Measurements from ENCODE around the gene ZNF280B. TPM values are rescaled to one million over a fixed set of nuclear protein-coding genes. Genes with fewer than 3 reads are reported as not detected.

ZNF280B gene
- total RNA-seq, 1 donor: 1.1 TPM

DNA sequence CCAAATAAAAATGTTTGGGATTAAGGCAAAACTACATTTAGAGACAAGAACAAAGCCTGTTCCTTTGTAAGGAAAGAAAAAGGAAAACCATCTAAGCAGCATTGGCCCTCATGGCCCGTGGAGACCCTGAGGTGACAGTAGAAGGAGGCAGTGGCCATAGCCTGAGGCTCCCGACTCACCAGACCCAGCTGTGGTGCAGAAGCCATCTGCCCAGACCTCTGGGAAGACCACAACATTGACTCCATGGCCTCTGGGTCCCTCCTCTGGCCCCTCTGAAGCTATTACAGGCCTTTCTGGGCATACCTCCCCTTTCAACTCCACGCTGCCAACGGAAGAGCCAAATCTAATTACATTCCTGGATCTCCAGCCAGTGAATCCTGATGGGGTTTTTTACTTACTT, 44.1 kb upstream of the ZNF280B start:
- Histone ChIP-seq H3K4me2 (ENCODE audit: insufficient read depth, low read length) (no peak overlapping the region), H4K20me1 (ENCODE audit: insufficient read depth, low read length) (no peaks in the 10 kb centered on the region), H3K27ac (ENCODE audit: low read depth, low read length) (no peak overlapping the region), H3K4me1 (ENCODE audit: insufficient read depth, low read length) (no peaks in the 10 kb centered on the region), H3K36me3 (ENCODE audit: insufficient read depth, low read length) (no peaks in the 10 kb centered on the region), H3K4me3 (ENCODE audit: insufficient read depth, low read length) (no peak overlapping the region), H3K9me3 (ENCODE audit: low read depth, low read length) (no peaks in the 10 kb centered on the region), H3K79me2 (ENCODE audit: insufficient read depth, low read length) (no peaks in the 10 kb centered on the region), H3K27me3 (ENCODE audit: insufficient read depth, low read length) (no peaks in the 10 kb centered on the region), H2AFZ (ENCODE audit: low read length) (no peak overlapping the region)
- peak; percentile 72 for DNase-seq (ENCODE audit: insufficient read length, low spot score, missing footprints)
- TF ChIP-seq, protein P1, sequence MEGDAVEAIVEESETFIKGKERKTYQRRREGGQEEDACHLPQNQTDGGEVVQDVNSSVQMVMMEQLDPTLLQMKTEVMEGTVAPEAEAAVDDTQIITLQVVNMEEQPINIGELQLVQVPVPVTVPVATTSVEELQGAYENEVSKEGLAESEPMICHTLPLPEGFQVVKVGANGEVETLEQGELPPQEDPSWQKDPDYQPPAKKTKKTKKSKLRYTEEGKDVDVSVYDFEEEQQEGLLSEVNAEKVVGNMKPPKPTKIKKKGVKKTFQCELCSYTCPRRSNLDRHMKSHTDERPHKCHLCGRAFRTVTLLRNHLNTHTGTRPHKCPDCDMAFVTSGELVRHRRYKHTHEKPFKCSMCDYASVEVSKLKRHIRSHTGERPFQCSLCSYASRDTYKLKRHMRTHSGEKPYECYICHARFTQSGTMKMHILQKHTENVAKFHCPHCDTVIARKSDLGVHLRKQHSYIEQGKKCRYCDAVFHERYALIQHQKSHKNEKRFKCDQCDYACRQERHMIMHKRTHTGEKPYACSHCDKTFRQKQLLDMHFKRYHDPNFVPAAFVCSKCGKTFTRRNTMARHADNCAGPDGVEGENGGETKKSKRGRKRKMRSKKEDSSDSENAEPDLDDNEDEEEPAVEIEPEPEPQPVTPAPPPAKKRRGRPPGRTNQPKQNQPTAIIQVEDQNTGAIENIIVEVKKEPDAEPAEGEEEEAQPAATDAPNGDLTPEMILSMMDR (IDR thresholded peaks at IDR 0.05; ENCODE audit: extremely low read depth, low read depth, low read length): no peak

DNA sequence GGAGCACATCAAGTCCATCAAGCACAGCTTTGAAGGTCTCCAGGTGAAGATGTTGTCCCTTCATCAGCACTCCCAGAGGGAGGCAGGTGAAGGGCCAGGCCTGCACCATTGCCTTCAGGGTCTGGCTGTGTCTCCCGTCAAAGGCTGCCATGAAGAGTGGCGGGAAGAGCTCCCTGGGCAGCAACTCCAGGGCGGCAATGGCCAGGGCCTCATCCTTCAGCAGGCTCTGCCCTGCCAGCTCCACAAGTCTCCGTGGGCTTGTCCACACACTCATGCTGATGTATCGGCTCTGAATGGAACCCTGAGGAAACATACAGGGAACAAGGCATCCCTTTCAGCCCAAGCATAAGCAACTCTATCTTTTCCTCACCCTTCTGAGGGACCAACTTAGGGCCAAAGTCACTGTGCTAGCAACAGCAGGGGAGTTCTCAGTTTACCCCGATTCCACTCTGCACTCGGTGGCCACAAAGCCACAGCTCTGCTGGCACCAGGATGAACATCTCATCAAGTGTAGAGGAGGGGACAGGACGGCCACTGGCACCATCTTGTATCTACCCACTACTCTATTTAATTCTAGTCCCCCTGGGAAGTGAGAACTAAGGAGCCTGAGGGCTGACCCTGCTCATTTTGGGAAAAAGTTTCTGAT, 42.4 kb upstream of the ZNF280B start:
- DNase-seq (ENCODE audit: insufficient read length, low spot score, missing footprints): no peak

DNA sequence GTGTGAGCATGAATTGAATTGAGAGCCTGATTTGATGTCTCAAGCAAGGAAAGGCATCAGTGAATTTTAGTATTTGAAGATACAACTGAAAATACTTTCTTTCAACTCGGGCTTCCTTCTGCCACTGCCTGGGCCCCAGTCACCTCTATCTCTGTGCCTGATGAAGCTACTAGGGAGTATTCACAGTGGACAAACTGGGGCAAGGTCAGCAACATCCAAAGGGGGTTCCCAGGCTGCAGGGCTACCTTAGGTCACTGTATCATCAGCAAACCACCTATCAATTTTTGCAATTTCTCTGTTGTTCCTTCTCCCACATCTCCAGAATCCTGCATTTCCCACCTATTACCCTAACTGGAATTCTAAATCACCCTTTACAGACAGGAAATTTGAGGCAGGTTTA, 40.4 kb upstream of the ZNF280B start:
- H4K20me1 ChIP-seq (ENCODE audit: insufficient read depth, low read length): no peaks in the 10 kb centered on the region

More for the DNA sequence above, 42.4 kb upstream of the ZNF280B start:
- H3K9me3 ChIP-seq (ENCODE audit: low read depth, low read length): no peaks in the 10 kb centered on the region
- H3K4me2 ChIP-seq (ENCODE audit: insufficient read depth, low read length): no peak overlapping the region
- H3K27me3 ChIP-seq (ENCODE audit: insufficient read depth, low read length): no peaks in the 10 kb centered on the region
- TF ChIP-seq, protein P1 (IDR thresholded peaks at IDR 0.05; ENCODE audit: extremely low read depth, low read depth, low read length): no peak
- no peak overlapping the region for H2AFZ ChIP-seq (ENCODE audit: low read length)
- no peak overlapping the region for H3K27ac ChIP-seq (ENCODE audit: low read depth, low read length)
- no peaks in the 10 kb centered on the region for H4K20me1 ChIP-seq (ENCODE audit: insufficient read depth, low read length)
- no peak overlapping the region for H3K4me3 ChIP-seq (ENCODE audit: insufficient read depth, low read length)
- no peaks in the 10 kb centered on the region for H3K4me1 ChIP-seq (ENCODE audit: insufficient read depth, low read length)
- H3K36me3 ChIP-seq (ENCODE audit: insufficient read depth, low read length): no peaks in the 10 kb centered on the region
- no peaks in the 10 kb centered on the region for H3K79me2 ChIP-seq (ENCODE audit: insufficient read depth, low read length)

DNA sequence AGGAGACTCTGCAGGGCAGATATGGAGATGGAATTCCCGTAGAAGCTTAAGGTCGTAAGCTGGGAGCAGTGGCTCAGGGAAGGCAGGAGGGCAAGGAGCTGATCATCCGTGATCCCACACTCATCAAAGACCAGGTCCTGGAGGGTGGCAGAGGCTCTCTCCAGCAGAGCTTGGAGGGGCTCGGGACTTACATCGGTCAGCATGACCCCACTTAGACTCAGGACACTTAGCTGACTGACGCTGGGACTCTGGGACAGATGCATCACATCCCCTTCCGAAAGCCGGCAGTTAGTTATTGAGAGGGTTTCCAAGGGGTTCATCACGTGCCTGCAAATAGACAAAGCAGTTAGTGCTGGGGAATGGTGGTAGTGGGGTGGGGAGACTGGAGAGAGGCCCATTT, 39.8 kb upstream of the ZNF280B start:
- TF ChIP-seq, protein P1 (IDR thresholded peaks at IDR 0.05; ENCODE audit: extremely low read depth, low read depth, low read length): no peak
- Histone ChIP-seq H3K36me3 (ENCODE audit: insufficient read depth, low read length) (no peaks in the 10 kb centered on the region), H3K9me3 (ENCODE audit: low read depth, low read length) (no peaks in the 10 kb centered on the region), H3K27ac (ENCODE audit: low read depth, low read length) (no peak overlapping the region), H3K79me2 (ENCODE audit: insufficient read depth, low read length) (no peaks in the 10 kb centered on the region), H2AFZ (ENCODE audit: low read length) (no peak overlapping the region), H3K27me3 (ENCODE audit: insufficient read depth, low read length) (no peaks in the 10 kb centered on the region), H3K4me3 (ENCODE audit: insufficient read depth, low read length) (no peak overlapping the region), H3K4me1 (ENCODE audit: insufficient read depth, low read length) (no peaks in the 10 kb centered on the region), H3K4me2 (ENCODE audit: insufficient read depth, low read length) (no peak overlapping the region), H4K20me1 (ENCODE audit: insufficient read depth, low read length) (no peaks in the 10 kb centered on the region)
- DNase-seq (ENCODE audit: insufficient read length, low spot score, missing footprints): no peak

More for the DNA sequence above, 40.4 kb upstream of the ZNF280B start:
- no peak overlapping the region for H3K4me3 ChIP-seq (ENCODE audit: insufficient read depth, low read length)
- no peaks in the 10 kb centered on the region for H3K36me3 ChIP-seq (ENCODE audit: insufficient read depth, low read length)
- DNase-seq (ENCODE audit: insufficient read length, low spot score, missing footprints): no peak
- no peak overlapping the region for H3K4me2 ChIP-seq (ENCODE audit: insufficient read depth, low read length)
- H3K27ac ChIP-seq (ENCODE audit: low read depth, low read length): no peak overlapping the region
- TF ChIP-seq, protein P1 (IDR thresholded peaks at IDR 0.05; ENCODE audit: extremely low read depth, low read depth, low read length): no peak
- H2AFZ ChIP-seq (ENCODE audit: low read length): no peak overlapping the region
- H3K4me1 ChIP-seq (ENCODE audit: insufficient read depth, low read length): no peaks in the 10 kb centered on the region
- H3K9me3 ChIP-seq (ENCODE audit: low read depth, low read length): no peaks in the 10 kb centered on the region
- H3K79me2 ChIP-seq (ENCODE audit: insufficient read depth, low read length): no peaks in the 10 kb centered on the region
- no peaks in the 10 kb centered on the region for H3K27me3 ChIP-seq (ENCODE audit: insufficient read depth, low read length)
